H1 (cell line): Measurements from ENCODE around the gene POLR2H. TPM values are rescaled to one million over a fixed set of nuclear protein-coding genes. Genes with fewer than 3 reads are reported as not detected.

ENCODE experiments used
- CTCF ChIA-PET: fragments of 300-600 bp; sonication (Branson Sonifier 250); formaldehyde crosslinking; loops from one replicate; lab custom pipeline; 2021; ENCODE audit not compliant: partially characterized antibody; lab: Charles Lee
- POLR2A ChIA-PET: fragments of 300-600 bp; sonication (Branson Sonifier 250); formaldehyde crosslinking; loops from one replicate; lab custom pipeline; 2021; ENCODE audit warnings: inconsistent platforms; ENCODE audit not compliant: partially characterized antibody; lab: Charles Lee
- DNase-seq, 2 experiments: peaks; one replicate each; pipeline versions ENCODE4 v3.0.0 to v3.0.0-alpha.2; 2010 to 2022; ENCODE audit warnings: low spot score in 2 of 2, low read depth in 1 of 2, mixed read lengths in 1 of 2
- FAIRE-seq: peaks from 2 replicates; lab custom pipeline; 2011; peaks lifted over from hg19 to GRCh38; lab: Jason Lieb, UNC
- H2AFZ ChIP-seq: 2 replicates; pipeline ENCODE4 v1.8.1; 2012; ENCODE audit warnings: low read length, inconsistent platforms
- H2AK5ac ChIP-seq: 2 replicates; pipeline ENCODE4 v1.6.1; 2013; ENCODE audit warnings: low read depth, low read length
- H2BK120ac ChIP-seq: replicated peaks from 2 replicates; pipeline ENCODE3; 2013; ENCODE audit warnings: low read depth, low read length, inconsistent platforms
- H2BK12ac ChIP-seq: 2 replicates; pipeline ENCODE4 v1.6.1; 2013; ENCODE audit warnings: low read depth, low read length
- H2BK15ac ChIP-seq: 2 replicates; pipeline ENCODE4 v1.6.1; 2013; ENCODE audit warnings: low read length
- H2BK20ac ChIP-seq: 2 replicates; pipeline ENCODE4 v1.6.1; 2013; ENCODE audit warnings: low read length
- H2BK5ac ChIP-seq: 2 replicates; pipeline ENCODE4 v1.6.1; 2013; ENCODE audit warnings: low read depth, low read length
- H3K14ac ChIP-seq: 2 replicates; pipeline ENCODE4 v1.6.1; 2013; ENCODE audit warnings: inconsistent platforms; ENCODE audit not compliant: insufficient read length
- H3K18ac ChIP-seq: 2 replicates; pipeline ENCODE4 v1.6.1; 2013; ENCODE audit warnings: low read length; ENCODE audit errors: extremely low read depth
- H3K23ac ChIP-seq: 2 replicates; pipeline ENCODE4 v1.6.1; 2013; ENCODE audit warnings: inconsistent platforms; ENCODE audit not compliant: insufficient read length
- H3K23me2 ChIP-seq: 2 replicates; pipeline ENCODE4 v1.6.1; 2013; ENCODE audit warnings: low read depth, low read length
- H3K27ac ChIP-seq: 2 replicates; pipeline ENCODE4 v1.6.1; 2011; ENCODE audit warnings: low read depth, low read length, inconsistent platforms
- H3K27me3 ChIP-seq, 4 experiments: replicated peaks in 1 of 4; 1 replicate in 1 of 4; 2 replicates in 3 of 4; pipeline versions ENCODE4 v1.6.1 to v1.8.1; 2011 to 2013; ENCODE audit warnings: low read length in 3 of 4, mild to moderate bottlenecking in 3 of 4, inconsistent platforms in 2 of 4, mixed read lengths in 2 of 4, moderate library complexity in 1 of 4; ENCODE audit not compliant: control insufficient read depth in 3 of 4, insufficient read depth in 3 of 4; ENCODE audit errors: extremely low read depth in 1 of 4
- H3K36me3 ChIP-seq, 4 experiments: 2 replicates each; pipeline versions ENCODE4 v1.6.1 to v1.8.1; 2011 to 2013; ENCODE audit warnings: mild to moderate bottlenecking in 4 of 4, low read length in 3 of 4, moderate library complexity in 2 of 4, control low read depth in 1 of 4, inconsistent platforms in 1 of 4; ENCODE audit not compliant: insufficient read depth in 4 of 4, control insufficient read depth in 2 of 4
- H3K4ac ChIP-seq: replicated peaks from 2 replicates; pipeline ENCODE3; 2013; ENCODE audit warnings: low read length, low read depth, mixed read lengths, inconsistent platforms; ENCODE audit not compliant: insufficient read length
- H3K4me1 ChIP-seq, 4 experiments: replicated peaks in 1 of 4; 1 replicate in 1 of 4; 2 replicates in 3 of 4; pipeline versions ENCODE4 v1.6.1 to v1.8.1; 2011 to 2013; ENCODE audit warnings: low read length in 3 of 4, inconsistent platforms in 2 of 4, mixed read lengths in 1 of 4; ENCODE audit not compliant: insufficient read depth in 4 of 4, control insufficient read depth in 3 of 4
- H3K4me2 ChIP-seq, 2 experiments: 2 replicates each; pipeline versions ENCODE4 v1.6.1 to v1.8.1; 2011 to 2013; ENCODE audit warnings: low read depth in 2 of 2, low read length in 2 of 2, control low read depth in 1 of 2, inconsistent platforms in 1 of 2, mild to moderate bottlenecking in 1 of 2; ENCODE audit not compliant: insufficient read depth in 1 of 2
- H3K4me3 ChIP-seq, 4 experiments: fragments of 200-600, 300-600 bp in 1 of 4; sonication (generic), shearing (Covaris generic), sonication (Bioruptor Twin) in 1 of 4; 2 replicates each; pipeline versions ENCODE4 v1.5.1 to v1.8.1; 2011 to 2016; ENCODE audit warnings: low read length in 4 of 4, low read depth in 3 of 4, control low read depth in 2 of 4, inconsistent platforms in 2 of 4, mild to moderate bottlenecking in 2 of 4, mixed read lengths in 1 of 4, moderate library complexity in 1 of 4; ENCODE audit not compliant: insufficient read depth in 2 of 4; ENCODE audit errors: extremely low read depth in 1 of 4
- H3K56ac ChIP-seq: replicated peaks from 2 replicates; pipeline ENCODE3; 2013; ENCODE audit warnings: low read depth, mild to moderate bottlenecking, mixed read lengths, low read length, inconsistent platforms; ENCODE audit not compliant: insufficient read length
- H3K79me1 ChIP-seq: 2 replicates; pipeline ENCODE4 v1.6.1; 2013; ENCODE audit warnings: low read depth, low read length, control low read depth
- H3K79me2 ChIP-seq, 2 experiments: 2 replicates each; pipeline versions ENCODE4 v1.6.1 to v1.8.1; 2012 to 2013; ENCODE audit warnings: low read length in 2 of 2, mild to moderate bottlenecking in 2 of 2, inconsistent platforms in 1 of 2; ENCODE audit not compliant: insufficient read depth in 2 of 2, control insufficient read depth in 1 of 2
- H3K9ac ChIP-seq, 4 experiments: replicated peaks in 1 of 4; 1 replicate in 1 of 4; 2 replicates in 3 of 4; pipeline versions ENCODE4 v1.6.1 to v1.8.1; 2011 to 2013; ENCODE audit warnings: low read depth in 3 of 4, low read length in 3 of 4, control low read depth in 2 of 4, mild to moderate bottlenecking in 2 of 4, moderate library complexity in 2 of 4, inconsistent platforms in 1 of 4; ENCODE audit errors: extremely low read depth in 1 of 4
- H3K9me3 ChIP-seq, 2 experiments: 2 replicates each; pipeline versions ENCODE4 v1.6.1 to v1.8.1; 2012 to 2013; ENCODE audit warnings: mild to moderate bottlenecking in 2 of 2, moderate library complexity in 2 of 2, control low read depth in 1 of 2, inconsistent platforms in 1 of 2, low read depth in 1 of 2, low read length in 1 of 2, mixed read lengths in 1 of 2; ENCODE audit not compliant: insufficient read depth in 2 of 2
- H4K20me1 ChIP-seq, 2 experiments: replicated peaks in 1 of 2; 2 replicates each; pipeline versions ENCODE3 to v1.8.1; 2011 to 2013; ENCODE audit warnings: inconsistent platforms in 2 of 2, low read length in 2 of 2, mild to moderate bottlenecking in 1 of 2; ENCODE audit not compliant: insufficient read depth in 2 of 2, control insufficient read depth in 1 of 2
- H4K5ac ChIP-seq: 2 replicates; pipeline ENCODE4 v1.6.1; 2013; ENCODE audit warnings: low read length, low read depth, mixed read lengths, inconsistent platforms; ENCODE audit not compliant: insufficient read length
- H4K8ac ChIP-seq: 2 replicates; pipeline ENCODE4 v1.8.0; 2013; ENCODE audit warnings: mild to moderate bottlenecking, moderate library complexity, low read length, inconsistent platforms; ENCODE audit not compliant: insufficient read depth; ENCODE audit errors: extremely low read depth
- H4K91ac ChIP-seq: replicated peaks from 2 replicates; pipeline ENCODE3; 2013; ENCODE audit warnings: low read length, mixed read lengths, inconsistent platforms; ENCODE audit not compliant: insufficient read length
- ASH2L ChIP-seq: fragments of 200-600, 300-600 bp; sonication (generic); IDR thresholded peaks from one replicate; pipeline ENCODE4 v1.7.1; 2017; ENCODE audit warnings: low read length
- GABPA ChIP-seq: IDR thresholded peaks from 2 replicates; pipeline ENCODE4 v1.6.1; 2011; ENCODE audit warnings: mild to moderate bottlenecking, low read length, moderate library complexity, borderline replicate concordance; ENCODE audit not compliant: insufficient read depth
- NANOG ChIP-seq: IDR thresholded peaks from 2 replicates; pipeline ENCODE4 v1.6.1; 2011; ENCODE audit warnings: low read length, low read depth, mild to moderate bottlenecking, inconsistent platforms; ENCODE audit not compliant: insufficient read depth, poor library complexity, severe bottlenecking
- RAD21 ChIP-seq, 2 experiments: IDR thresholded peaks in 1 of 2; conservative IDR thresholded peaks in 1 of 2; 2 replicates each; pipeline ENCODE4 v1.6.1; 2011; ENCODE audit warnings: low read depth in 2 of 2, low read length in 2 of 2, improper control_type of control experiment in 1 of 2, inconsistent platforms in 1 of 2, mild to moderate bottlenecking in 1 of 2, moderate library complexity in 1 of 2
- RFX5 ChIP-seq: IDR thresholded peaks from 2 replicates; pipeline ENCODE4 v1.6.1; 2011; ENCODE audit warnings: low read depth, low read length, improper control_type of control experiment, borderline replicate concordance
- SIRT6 ChIP-seq: IDR thresholded peaks from one replicate; pipeline ENCODE4 v1.7.1; 2012; ENCODE audit warnings: low read length, inconsistent platforms
- SUZ12 ChIP-seq: fragments of 200-600 bp; sonication (generic); IDR thresholded peaks from 2 replicates; pipeline ENCODE4 v1.6.1; 2012; ENCODE audit warnings: mild to moderate bottlenecking, inconsistent platforms, low read length, moderate library complexity, mixed read lengths
- TAF7 ChIP-seq: optimal IDR thresholded peaks from 2 replicates; pipeline ENCODE3; 2011; ENCODE audit warnings: low read depth, mild to moderate bottlenecking, inconsistent platforms, low read length, moderate library complexity, borderline replicate concordance
- YY1 ChIP-seq: IDR thresholded peaks from 2 replicates; pipeline ENCODE4 v1.6.1; 2011; ENCODE audit warnings: low read depth, mild to moderate bottlenecking, low read length
- WGBS, 2 experiments: shearing (Covaris generic) in 1 of 2; methylation state at CpG; one replicate each; pipeline versions ENCODE4 v1.1.6 to v1.1.7; 2013 to 2015; ENCODE audit warnings: low lambda C conversion rate in 2 of 2, mixed read lengths in 2 of 2, inconsistent platforms in 1 of 2, low coverage in 1 of 2, missing lambda C conversion rate in 1 of 2; ENCODE audit not compliant: insufficient replicate concordance in 2 of 2, insufficient coverage in 1 of 2, insufficient read length in 1 of 2; ENCODE audit errors: extremely low coverage in 1 of 2, missing lambda C conversion rate in 1 of 2; 5-methylcytosine and 5-hydroxymethylcytosine counted together
- polyA plus RNA-seq, 7 experiments: library from polyadenylated mRNA; depleted of rRNA in 3 of 7; stranded (reverse) in 5 of 7; unstranded in 2 of 7; fragments of >200 nt in 5 of 7; fragments of 200-250 nt in 2 of 7; gene quantifications; 1 replicate in 5 of 7; 2 replicates in 1 of 7; 4 replicates in 1 of 7; pipeline versions ENCODE4 v1.2.1 to v1.2.3, GENCODE V29; 2011 to 2013; ENCODE audit warnings: missing spikeins in 2 of 7, mixed read lengths in 2 of 7
- total RNA-seq: library from RNA; stranded (reverse); fragmentation: NEBNext Ultra II Directional; extraction: Animal tissue kit (Norgen Biotek cat#: 25700); gene quantifications from 2 replicates; pipeline ENCODE4 v1.2.1, GENCODE V29; 2021

The POLR2H gene
- total and polyA plus RNA-seq, 2 of the 8 experiments (the other 6 are each of a cell fraction or from before 2014, with no cell fraction given) = 113 to 335 TPM

DNA sequence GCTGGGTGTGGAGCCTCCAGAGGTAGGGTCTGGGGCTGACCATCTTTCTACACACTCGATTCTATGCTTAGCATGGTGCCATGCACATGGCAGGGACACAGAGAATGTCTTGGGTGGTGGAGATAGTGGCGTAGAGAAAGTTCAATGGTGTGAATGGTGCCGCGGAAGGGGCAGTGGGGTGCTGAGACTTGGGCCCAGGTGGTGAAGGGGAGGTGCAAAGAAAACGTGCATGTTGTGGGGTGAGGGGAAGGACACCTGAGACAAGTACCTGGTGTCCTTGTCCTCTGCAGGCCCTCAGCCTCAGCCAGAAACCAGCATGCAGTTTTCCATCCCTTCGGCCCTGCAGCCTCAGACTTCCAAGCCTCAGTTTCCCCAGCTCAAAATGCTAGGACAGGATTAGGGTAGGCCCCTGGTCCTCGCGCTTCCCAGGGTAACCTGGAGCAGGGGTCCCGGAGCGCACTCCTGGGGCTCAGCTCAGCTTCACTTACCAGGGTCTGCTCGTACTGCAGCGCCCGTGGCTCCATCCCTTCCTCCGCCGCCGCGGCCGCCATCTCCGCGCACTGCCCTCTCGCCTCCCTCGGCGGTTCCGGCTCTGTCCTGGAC lies 480 bp upstream of the POLR2H start:
- Histone ChIP-seq H3K14ac (no peak overlapping the region), H3K27me3 (peaks cover 0 to 8% (median 3%) of the 10 kb centered on the region in 4 experiments; a peak in 3 of 7 replicates), H3K36me3 (peaks cover 7 to 28% (median 17%) of the 10 kb centered on the region in 4 experiments; a peak in 5 of 8 replicates), H2AFZ (peak overlapping the region; percentile 37; the same call in 1 of the 2 replicates), H3K56ac (peak overlapping the region; percentile 67), H4K91ac (peak overlapping the region; percentile 76), H3K79me2 (peaks cover 0 to 15% of the 10 kb centered on the region in 2 experiments; a peak in 2 of 4 replicates), H3K18ac (peak overlapping the region; percentile 78), H4K8ac (peak overlapping the region; percentile 75; the same call in 1 of the 2 replicates), H2AK5ac (no peak overlapping the region), H2BK5ac (no peak overlapping the region), H2BK15ac (no peak overlapping the region), H3K4me1 (peaks cover 3 to 18% (median 12%) of the 10 kb centered on the region in 4 experiments), H3K23ac (no peak overlapping the region), H4K5ac (peak overlapping the region; percentile 31), H2BK120ac (peak overlapping the region; percentile 7), H3K79me1 (0 out of 2 replicates have a peak, but pooled peaks cover 3% of the 10 kb centered on the region), H2BK20ac (no peak overlapping the region), H3K4ac (peak overlapping the region; percentile 6), H3K4me2 (peak overlapping the region; percentile 94 to 98), H4K20me1 (peaks cover 6 to 11% of the 10 kb centered on the region in 2 experiments), H3K27ac (no peak overlapping the region), H2BK12ac (peak overlapping the region; percentile 75; the same call in 1 of the 2 replicates), H3K23me2 (peaks cover 22% of the 10 kb centered on the region), H3K9me3 (no peaks in the 10 kb centered on the region), H3K4me3 (peak overlapping the region; percentile 77 to 88 (median 80)), H3K9ac (peak overlapping the region; percentile 35 to 92 (median 52))
- FAIRE-seq (no peak), DNase-seq (no peak)
- TF ChIP-seq NANOG = no peak
- TF ChIP-seq TAF7 = no peak
- no peak for TF ChIP-seq RAD21 (IDR thresholded peaks at IDR 0.05 in 1 of 2, conservative IDR thresholded peaks at IDR 0.05 in 1 of 2; ENCODE audit: low read depth in 2 of 2, low read length in 2 of 2)
- TF ChIP-seq SUZ12 = 0 out of 2 replicates have a peak, but pooled peaks have one; percentile 16
- no peak for TF ChIP-seq GABPA
- peak; percentile 42; the same call in 1 of the 2 replicates for TF ChIP-seq YY1
- no peak for TF ChIP-seq SIRT6
- TF ChIP-seq RFX5 = no peak
- peak; percentile 26 for TF ChIP-seq ASH2L
- POLR2A ChIA-PET = interaction anchor here (0.6 to 5.2 kb wide), 17 partner anchors 9 to 375 kb away, joined by 3 to 32 read pairs (median 5); partner anchors contain the start of gene FAM131A
- 14% methylated on average over 19 of the region's 24 CpGs; no CpG with 5 or more reads in 1 of the 2 experiments for WGBS, 2 experiments
- CTCF ChIA-PET = interaction anchor here (0.7 to 7.1 kb wide), 9 partner anchors 8 to 466 kb away, joined by 3 to 47 read pairs (median 3); partner anchors contain the start of gene FAM131A
